HG03521 (cell line): ENCODE measurements around the gene NPBWR2.

ENCODE experiments used
- ATAC-seq: cut with Tn5 transposase; IDR thresholded peaks from one replicate; pipeline ENCODE4 v1.9.1; 2021; ENCODE audit warnings: mild to moderate bottlenecking, moderate library complexity; ENCODE audit not compliant: unreplicated experiment

Gene NPBWR2

GRCh38 chr20:64105846-64106434 is 1.4 kb downstream of the NPBWR2 start:
- no peak for ATAC-seq

DNA sequence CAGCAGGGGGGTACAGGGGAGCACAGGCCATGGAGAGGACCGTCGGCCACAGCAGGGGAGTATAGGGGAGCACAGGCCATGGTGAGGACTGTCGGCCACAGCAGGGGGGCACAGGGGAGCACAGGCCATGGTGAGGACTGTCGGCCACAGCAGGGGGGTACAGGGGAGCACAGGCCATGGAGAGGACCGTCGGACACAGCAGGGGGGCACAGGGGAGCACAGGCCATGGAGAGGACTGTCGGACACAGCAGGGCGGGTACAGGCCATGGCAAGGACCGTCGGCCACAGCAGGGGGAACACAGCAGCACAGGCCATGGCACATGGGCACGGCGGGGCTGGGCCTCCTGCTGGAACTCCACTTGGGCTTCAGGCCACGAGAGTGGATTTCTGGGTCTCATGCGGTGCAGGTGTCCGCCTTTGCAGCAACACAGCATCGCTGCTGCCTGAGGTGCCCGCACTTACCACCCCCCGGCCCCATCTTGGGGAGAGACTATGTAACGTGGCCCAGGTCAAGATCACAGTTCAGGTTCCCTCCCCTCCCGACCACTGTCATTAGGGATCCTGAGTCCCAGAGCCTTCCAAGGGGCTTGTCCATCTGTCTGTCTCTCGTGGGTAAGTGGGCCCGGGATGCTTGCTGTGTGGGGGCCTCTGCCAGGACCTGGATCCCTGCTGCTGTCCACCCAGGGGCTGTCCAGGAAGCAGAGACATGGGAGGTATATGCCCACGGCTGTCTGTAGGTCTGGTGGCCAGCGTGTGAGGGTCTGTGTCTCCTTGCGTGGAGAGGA is 2.5 kb downstream of the NPBWR2 start:
- no peak for ATAC-seq

- ATAC-seq: no peak
Measured at GRCh38 chr20:64103871-64104666, 3.3 kb downstream of the NPBWR2 start.

DNA sequence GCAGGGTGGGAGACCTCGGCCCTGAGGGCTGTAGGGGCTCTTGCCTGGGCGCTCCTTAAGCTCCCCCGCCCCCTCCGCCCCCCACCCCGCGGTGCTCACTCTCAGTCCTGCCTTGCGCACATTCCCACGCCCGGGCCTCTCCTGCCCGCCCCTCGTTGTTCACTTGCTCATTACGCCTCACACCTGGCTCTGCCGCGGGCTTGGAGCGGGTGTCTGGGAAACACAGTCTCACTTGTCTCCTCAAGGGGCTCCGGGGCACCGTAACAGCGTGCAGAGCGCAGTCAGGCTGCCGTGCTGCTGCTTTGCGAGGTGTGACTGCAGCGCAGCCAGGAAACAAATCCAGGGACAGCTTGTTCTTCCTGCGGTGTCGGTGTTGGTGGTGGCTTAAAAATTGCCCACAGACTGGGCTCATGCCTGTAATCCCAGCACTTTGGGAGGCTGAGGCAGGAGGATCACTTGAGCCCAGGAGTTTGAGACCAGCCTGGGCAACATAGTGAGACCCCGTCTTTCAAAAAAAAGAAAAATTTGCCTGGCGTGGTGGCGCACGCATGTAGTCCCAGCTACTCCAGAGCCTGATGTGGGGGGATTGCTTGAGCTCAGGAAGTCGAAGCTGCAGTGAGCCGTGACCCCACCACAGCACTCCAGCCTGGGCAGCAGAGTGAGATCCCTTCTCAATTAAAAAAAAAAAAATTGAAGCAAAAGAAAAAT is 4.6 kb downstream of the NPBWR2 start:
- ATAC-seq: no peak

DNA sequence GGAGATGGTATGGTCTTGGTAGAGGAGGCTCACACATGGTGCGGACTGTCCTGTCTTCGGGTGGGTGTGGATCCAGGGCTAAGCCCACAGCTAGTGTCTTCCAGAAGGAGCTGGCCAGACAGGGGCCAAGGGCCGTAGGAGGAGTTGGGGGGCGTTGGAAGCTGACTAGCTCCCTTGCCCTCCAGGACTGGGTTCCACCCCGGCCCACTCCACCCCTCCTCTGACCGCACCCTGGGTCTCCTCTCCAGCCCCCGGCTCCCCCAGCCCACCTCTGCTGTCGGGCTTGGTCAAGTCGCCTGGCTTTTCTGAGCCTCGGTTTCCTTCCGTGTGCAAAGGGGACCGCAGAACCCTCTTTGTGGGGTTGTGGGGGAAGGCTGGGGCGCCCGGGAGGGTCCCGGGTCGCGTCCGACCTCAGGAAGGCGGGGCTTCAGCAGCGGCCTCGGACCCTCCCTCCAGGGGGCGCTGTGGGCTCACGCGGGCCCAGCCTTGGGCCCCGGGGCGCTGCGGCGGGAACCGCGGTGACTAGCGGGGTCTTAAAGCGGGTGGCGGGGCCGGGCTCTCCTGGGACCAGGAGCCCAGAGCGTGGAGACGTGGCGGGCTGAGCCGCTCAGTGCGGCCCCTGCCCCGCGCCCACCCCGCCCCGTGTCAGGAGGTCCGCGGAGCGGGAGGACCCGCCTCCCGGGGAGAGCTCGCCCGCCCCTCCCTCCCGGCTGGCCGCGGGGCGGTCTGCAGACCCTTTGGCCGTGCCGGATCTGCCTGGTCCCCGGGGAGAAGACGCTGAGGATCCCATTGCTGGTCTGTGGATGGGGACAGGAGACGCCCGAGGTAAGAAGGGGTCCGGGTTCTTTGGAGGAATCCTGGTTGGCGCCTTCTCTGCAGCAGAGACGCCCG is 5.4 kb downstream of the NPBWR2 start:
- no peak for ATAC-seq

DNA sequence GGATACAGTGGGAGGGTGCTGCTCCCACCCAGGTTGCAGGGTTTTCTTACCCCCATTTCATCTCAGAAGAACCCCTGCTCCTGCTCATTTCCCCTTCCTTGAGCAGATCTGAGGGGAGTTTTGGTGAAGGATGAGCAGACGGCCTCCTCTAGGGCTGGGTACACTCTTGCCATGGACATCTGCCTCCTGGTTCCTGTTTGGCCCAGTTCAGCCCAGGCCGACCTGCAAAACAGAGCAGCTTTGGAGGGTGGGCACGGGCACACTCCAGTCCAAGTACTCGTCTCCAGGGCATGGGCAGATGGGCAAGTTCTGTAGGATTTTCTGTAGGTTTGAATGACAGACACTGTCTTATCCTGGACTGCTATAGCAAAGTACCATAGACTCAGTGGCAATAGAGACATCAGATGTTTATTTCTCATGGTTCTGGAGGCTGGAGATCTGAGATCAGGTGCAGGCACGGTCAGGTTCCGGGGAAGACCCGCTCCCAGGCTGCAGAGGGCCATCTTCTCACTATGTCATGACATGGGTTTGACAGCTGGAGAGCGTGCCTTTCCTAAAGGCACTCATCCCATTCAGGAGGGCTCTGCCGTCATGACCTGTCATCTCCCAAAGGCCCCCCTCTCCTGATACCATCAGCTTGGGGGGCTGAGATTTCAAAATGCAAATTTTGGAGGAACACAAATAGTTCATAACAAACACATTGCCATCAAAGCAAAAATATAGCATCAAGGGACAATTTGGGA is 6.2 kb downstream of the NPBWR2 start:
- no peak for ATAC-seq

DNA sequence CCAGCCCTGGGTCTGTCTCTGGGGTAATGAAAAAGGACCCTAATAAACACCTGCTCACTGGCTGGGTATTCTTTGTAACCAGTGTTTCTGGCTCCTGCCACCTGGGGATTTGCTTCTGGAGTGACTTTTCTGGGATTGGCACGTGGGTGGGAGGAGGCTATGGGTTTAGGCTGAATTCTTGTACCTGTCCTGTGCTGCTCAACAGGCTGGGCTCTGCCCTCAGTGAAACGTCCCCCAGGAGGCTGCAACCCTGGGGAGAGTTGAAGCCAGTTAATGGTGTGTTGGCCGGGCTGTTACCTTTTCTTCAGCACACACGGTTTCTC is 6.8 kb downstream of the NPBWR2 start:
- ATAC-seq: no peak

GRCh38 chr20:64099880-64100565 is 7.3 kb downstream of the NPBWR2 start:
- no peak for ATAC-seq

DNA sequence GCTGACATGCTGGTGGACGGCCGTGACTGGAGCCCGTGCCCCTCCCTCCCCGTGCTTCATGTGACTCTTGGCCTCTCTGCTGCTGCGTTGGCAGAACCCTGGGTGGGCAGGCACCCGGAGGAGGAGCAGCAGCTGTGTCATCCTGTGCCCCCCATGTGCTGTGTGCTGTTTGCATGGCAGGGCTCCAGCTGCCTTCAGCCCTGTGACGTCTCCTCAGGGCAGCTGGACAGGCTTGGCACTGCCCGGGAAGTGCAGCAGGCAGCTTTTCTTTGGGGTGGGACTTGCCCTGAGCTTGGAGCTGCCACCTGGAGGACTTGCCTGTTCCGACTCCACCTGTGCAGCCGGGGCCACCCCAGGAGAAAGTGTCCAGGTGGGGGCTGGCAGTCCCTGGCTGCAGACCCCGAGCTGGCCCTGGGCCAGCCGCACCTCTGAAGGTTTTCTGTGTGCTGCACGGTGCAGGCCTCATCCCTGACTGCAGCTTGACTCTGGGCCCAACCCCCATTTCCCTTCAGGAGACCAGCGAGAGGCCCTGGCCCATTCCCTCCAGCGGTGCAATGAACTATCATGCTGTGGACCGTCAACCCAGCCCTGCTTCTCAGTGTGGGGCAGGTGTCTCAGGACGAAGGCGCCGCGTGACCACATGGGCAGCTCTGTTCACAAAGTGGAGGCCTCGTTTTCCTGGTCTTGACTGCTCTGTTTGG is 8.1 kb downstream of the NPBWR2 start:
- no peak for ATAC-seq

GRCh38 chr20:64098471-64099013 is 8.8 kb downstream of the NPBWR2 start:
- ATAC-seq: no peak

DNA sequence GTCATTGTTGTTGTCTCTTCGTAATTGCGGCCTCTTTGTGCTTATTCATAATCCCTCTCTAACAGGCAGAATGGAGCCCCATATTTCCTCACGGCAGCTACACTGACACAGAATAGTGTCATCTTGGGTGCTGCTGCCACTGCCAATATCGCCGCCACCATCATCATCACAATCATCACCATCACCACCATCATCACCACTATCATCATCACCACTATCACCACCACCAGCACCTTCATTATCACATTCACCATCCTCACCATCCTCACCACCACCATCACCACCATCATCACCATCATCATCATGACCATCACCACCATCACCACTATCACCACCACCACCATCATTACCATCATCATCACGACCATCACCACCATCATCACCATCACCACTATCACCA is 10.8 kb downstream of the NPBWR2 start:
- no peak for ATAC-seq

DNA sequence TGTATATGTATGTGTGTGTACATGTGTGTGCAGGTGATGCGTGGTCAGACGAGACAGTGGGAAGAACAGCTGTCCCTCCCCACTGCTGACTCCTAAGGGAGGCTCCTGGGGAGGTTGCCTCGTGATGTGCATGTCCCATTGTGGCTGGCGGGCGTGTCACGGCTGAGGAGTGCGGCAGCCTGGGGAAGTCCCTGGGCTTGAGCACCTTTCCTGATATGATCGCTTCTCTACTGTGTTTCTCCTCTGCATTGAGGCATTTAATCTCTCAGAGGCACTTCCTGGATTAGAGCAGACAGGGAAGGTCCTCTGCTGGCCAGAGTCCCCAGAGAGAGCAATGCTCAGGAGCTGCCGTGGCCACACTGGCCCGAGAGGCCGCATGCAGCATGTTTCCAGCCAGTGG is 11.4 kb downstream of the NPBWR2 start:
- no peak for ATAC-seq

- ATAC-seq: no peak
Measured at GRCh38 chr20:64095455-64095854, 11.9 kb downstream of the NPBWR2 start.

DNA sequence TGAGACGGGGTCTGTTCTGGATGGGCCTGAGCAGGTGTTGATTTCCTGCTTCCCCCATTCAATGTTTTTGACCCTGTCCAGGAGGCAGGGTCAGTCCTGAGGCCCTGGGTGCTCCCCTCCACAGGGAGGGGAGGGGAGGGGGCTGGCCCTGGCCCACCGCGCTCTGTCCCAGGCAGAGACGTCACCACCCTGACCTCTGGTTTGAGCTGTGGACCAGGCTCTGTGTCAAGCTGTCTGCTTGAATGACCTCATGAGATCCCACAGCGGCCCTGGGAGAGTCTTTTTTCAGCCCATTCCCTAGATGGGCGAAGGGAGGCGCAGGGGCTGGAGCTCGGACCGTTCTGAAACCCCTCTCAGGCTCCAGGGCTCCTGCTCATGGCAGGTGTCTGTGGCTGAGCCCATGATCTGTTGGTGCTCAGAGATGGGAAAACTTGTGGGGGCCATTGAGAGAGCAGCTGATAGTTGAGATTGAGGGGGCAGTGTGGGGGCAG is 14.3 kb downstream of the NPBWR2 start:
- no peak for ATAC-seq

DNA sequence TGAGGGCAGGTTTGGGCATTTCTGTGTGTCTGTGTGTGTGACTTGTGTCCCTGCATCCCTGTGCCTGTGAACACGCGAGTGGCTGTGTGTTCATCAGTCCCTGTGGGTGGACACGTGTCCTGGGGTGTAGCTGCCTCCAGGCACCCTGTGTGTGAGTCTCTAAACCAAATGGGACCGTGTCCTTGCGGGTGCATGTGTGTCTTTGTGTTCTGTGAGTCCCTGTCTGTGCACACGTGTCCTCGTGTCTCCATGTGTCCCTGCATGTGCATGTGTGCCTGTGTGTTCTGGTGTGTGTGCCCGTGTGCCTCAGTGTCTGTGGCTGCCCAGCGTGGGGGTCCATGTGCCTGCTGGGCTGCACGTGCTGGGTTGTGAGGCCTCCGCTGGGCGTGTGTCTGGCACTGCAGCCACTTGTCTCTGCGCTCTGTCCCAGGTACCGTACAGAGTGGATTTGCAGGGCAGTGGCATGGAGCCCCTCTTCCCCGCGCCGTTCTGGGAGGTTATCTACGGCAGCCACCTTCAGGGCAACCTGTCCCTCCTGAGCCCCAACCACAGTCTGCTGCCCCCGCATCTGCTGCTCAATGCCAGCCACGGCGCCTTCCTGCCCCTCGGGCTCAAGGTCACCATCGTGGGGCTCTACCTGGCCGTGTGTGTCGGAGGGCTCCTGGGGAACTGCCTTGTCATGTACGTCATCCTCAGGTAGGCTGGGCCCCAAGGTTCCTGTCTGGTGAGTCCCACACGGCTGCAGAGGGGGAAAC is 14.9 kb downstream of the NPBWR2 start:
- no peak for ATAC-seq

GRCh38 chr20:64091770-64092169 is 15.6 kb downstream of the NPBWR2 start:
- no peak for ATAC-seq

GRCh38 chr20:64091340-64091739 is 16.0 kb downstream of the NPBWR2 start:
- ATAC-seq: no peak
